VCaP (cell line): Measurements from ENCODE around the gene SERPINE1.

ENCODE experiments used
- H3K27ac ChIP-seq: fragments of 450-650 bp; 2 replicates; pipeline ENCODE4 v1.5.1; 2017
- TF ChIP-seq, protein P1 (sequence below): fragments of 450-650 bp; conservative IDR thresholded peaks from 2 replicates; pipeline ENCODE4 v1.5.1; 2017; ENCODE audit warnings: mild to moderate bottlenecking, moderate library complexity

SERPINE1 gene

DNA sequence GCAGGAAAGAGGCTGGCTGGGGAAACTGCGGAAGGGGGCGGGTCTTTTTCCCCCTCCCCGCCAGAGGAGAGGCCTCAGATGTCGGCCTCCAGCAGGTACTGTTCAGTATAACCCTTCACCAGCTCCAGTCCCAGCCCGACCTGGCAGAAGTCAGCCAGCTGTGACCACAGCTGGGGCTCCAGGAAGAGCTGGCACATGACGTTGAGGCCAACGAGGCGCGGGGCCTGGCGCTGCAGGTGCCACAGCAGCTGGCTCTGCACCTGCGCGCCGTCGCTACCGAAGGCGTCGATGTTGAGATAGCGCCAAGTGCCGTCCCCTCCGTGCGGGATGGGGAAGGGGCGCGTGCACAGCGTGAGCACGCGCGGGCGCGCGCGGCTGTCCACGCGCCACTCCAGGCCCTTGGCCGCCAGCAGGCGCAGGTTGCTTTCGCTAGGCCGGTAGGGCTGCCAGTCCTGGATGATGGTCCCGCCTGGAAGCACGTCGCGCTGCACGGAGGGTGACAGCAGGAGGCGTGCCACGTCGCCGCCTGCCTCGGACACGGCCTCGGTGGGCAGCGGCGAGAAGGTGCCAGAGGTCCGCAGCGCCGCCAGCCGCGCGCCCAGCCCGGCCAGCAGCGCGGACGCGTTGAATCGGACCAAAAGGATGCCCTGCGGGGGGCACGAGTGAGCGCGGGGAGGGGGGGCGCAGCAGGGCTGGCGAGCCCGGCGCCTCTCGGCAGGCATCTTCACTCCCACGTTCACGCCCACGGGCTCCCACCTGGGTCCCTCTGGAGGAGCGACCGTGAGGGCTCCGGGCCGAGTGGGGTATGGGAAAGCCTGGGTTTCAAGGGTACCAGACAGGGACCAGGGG is 45.3 kb downstream of the SERPINE1 start:
- peak overlapping the region; percentile 8; the same call in 1 of the 2 replicates for H3K27ac ChIP-seq
- TF ChIP-seq, protein P1, sequence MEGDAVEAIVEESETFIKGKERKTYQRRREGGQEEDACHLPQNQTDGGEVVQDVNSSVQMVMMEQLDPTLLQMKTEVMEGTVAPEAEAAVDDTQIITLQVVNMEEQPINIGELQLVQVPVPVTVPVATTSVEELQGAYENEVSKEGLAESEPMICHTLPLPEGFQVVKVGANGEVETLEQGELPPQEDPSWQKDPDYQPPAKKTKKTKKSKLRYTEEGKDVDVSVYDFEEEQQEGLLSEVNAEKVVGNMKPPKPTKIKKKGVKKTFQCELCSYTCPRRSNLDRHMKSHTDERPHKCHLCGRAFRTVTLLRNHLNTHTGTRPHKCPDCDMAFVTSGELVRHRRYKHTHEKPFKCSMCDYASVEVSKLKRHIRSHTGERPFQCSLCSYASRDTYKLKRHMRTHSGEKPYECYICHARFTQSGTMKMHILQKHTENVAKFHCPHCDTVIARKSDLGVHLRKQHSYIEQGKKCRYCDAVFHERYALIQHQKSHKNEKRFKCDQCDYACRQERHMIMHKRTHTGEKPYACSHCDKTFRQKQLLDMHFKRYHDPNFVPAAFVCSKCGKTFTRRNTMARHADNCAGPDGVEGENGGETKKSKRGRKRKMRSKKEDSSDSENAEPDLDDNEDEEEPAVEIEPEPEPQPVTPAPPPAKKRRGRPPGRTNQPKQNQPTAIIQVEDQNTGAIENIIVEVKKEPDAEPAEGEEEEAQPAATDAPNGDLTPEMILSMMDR: peak; percentile 29; the same call in 1 of the 2 replicates

GRCh38 chr7:101172854-101173751 is 46.2 kb downstream of the SERPINE1 start:
- H3K27ac ChIP-seq: peak overlapping the region; percentile 8; the same call in 1 of the 2 replicates
- TF ChIP-seq, protein P1: no peak

DNA sequence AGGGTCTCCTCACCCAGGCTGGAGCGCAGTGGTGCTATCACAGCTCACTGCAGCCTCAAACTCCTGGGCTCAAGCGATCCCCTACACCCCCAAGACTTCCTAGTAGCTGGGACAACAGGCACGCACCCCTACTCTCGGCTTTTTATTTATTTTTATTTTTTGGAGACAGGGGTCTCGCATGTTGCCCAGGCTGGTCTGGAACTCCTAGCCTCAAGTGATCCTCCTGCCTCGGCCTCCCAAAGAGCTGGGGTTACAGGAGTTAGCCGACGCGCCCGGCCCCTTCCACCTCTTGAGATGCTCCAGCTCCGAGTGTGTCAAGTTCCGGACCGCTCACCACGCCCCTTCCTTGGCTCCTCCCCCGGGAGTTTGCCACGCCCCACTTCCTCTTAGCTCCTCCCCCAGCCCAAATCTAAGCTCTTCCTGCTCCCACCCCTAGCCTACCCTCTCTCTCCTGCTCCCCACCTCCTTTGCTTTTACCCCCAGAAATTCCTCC is 46.9 kb downstream of the SERPINE1 start:
- H3K27ac ChIP-seq: no peak overlapping the region
- TF ChIP-seq, protein P1: no peak

GRCh38 chr7:101174322-101174854 is 47.5 kb downstream of the SERPINE1 start:
- TF ChIP-seq, protein P1: no peak
- no peak overlapping the region for H3K27ac ChIP-seq

GRCh38 chr7:101175664-101176063 is 48.8 kb downstream of the SERPINE1 start:
- H3K27ac ChIP-seq: no peak overlapping the region
- TF ChIP-seq, protein P1: no peak

DNA sequence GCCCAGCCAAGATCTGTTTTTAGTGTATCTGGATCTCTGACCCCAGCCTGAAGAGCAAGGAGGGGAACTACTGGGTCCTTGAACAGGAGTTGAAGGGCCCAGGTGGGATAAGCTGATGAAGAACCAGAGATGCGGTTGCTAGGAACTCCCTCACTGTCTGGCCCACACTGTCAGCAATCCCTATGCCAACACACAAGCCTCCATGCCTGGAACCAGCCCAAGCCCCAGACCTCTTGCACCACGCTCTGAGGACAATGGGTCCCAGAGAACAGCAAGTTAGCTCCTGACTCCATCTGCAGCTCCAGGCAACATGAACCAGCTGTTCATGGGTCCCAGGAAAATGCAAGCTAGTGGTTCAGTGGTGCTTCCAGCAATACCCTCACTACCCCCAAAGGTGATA is 50.7 kb downstream of the SERPINE1 start:
- no peak overlapping the region for H3K27ac ChIP-seq
- TF ChIP-seq, protein P1: no peak

- no peak overlapping the region for H3K27ac ChIP-seq
- TF ChIP-seq, protein P1: no peak
Measured at GRCh38 chr7:101179117-101179516, 52.2 kb downstream of the SERPINE1 start.
